Activated CD4-positive, alpha-beta T cell treated with anti-CD3 and anti-CD28 coated beads, Interleukin-2, amount 10 ng/mL, durations not matched to agents 24 days and 14 days (primary cell): Measurements from ENCODE around the gene CAMKMT. TPM values are rescaled to one million over a fixed set of nuclear protein-coding genes. Genes with fewer than 3 reads are reported as not detected.

ENCODE experiments used
- DNase-seq: peaks from one replicate; pipeline ENCODE4 v3.0.0; 2022
- H3K27ac Mint-ChIP-seq: one replicate; pipeline ENCODE4 v1.8.0; 2022; ENCODE audit warnings: mild to moderate bottlenecking, mixed read lengths
- H3K27me3 Mint-ChIP-seq: one replicate; pipeline ENCODE4 v1.8.0; 2022; ENCODE audit warnings: mixed read lengths
- H3K36me3 Mint-ChIP-seq: one replicate; pipeline ENCODE4 v1.8.0; 2022; ENCODE audit warnings: low read depth, mild to moderate bottlenecking, mixed read lengths
- H3K4me1 Mint-ChIP-seq: one replicate; pipeline ENCODE4 v1.8.0; 2021; ENCODE audit warnings: mixed read lengths
- H3K4me3 Mint-ChIP-seq: one replicate; pipeline ENCODE4 v1.8.0; 2022; ENCODE audit warnings: mild to moderate bottlenecking, moderate library complexity, mixed read lengths
- H3K9me3 Mint-ChIP-seq: one replicate; pipeline ENCODE4 v1.8.0; 2021; ENCODE audit warnings: mixed read lengths
- intact Hi-C: fragments of 100-400 bp; cut with micrococcal nuclease; formaldehyde crosslinking; loops from one replicate; pipeline ENCODE4 v1.15.1; 2023
- total RNA-seq: library from RNA; stranded (reverse); gene quantifications from 2 replicates; pipeline ENCODE4 v1.2.3, GENCODE V29; 2022

CAMKMT gene
- total RNA-seq, 1 donor from 2014 or later, result 16.2 TPM

- H3K27me3 Mint-ChIP-seq, result no peaks in the 10 kb centered on the region
- intact Hi-C loops, result no loop called here
- DNase-seq, result no peak
- H3K36me3 Mint-ChIP-seq, result no peaks in the 10 kb centered on the region
- no peak overlapping the region for H3K4me3 Mint-ChIP-seq
- no peaks in the 10 kb centered on the region for H3K4me1 Mint-ChIP-seq
- H3K9me3 Mint-ChIP-seq, result no peaks in the 10 kb centered on the region
- H3K27ac Mint-ChIP-seq, result no peak overlapping the region
Observed at GRCh38 chr2:44718431-44718830, 356.7 kb downstream of the CAMKMT start.

- H3K27me3 Mint-ChIP-seq, result no peaks in the 10 kb centered on the region
- H3K27ac Mint-ChIP-seq, result no peak overlapping the region
- DNase-seq, result no peak
- no peak overlapping the region for H3K4me3 Mint-ChIP-seq
- intact Hi-C loops, result no loop called here
- H3K9me3 Mint-ChIP-seq, result no peaks in the 10 kb centered on the region
- H3K4me1 Mint-ChIP-seq, result no peaks in the 10 kb centered on the region
- no peaks in the 10 kb centered on the region for H3K36me3 Mint-ChIP-seq
Observed at GRCh38 chr2:44719562-44719961, 357.8 kb downstream of the CAMKMT start.

GRCh38 chr2:44722026-44722625 is 360.4 kb downstream of the CAMKMT start:
- Mint-ChIP-seq H3K9me3 (no peaks in the 10 kb centered on the region), H3K36me3 (no peaks in the 10 kb centered on the region), H3K27ac (no peak overlapping the region), H3K27me3 (no peaks in the 10 kb centered on the region), H3K4me1 (no peaks in the 10 kb centered on the region), H3K4me3 (no peak overlapping the region)
- intact Hi-C loops, result no loop called here
- DNase-seq, result no peak

GRCh38 chr2:44723921-44724320 is 362.2 kb downstream of the CAMKMT start:
- H3K9me3 Mint-ChIP-seq, result no peaks in the 10 kb centered on the region

GRCh38 chr2:44730593-44730992 is 368.8 kb downstream of the CAMKMT start:
- Mint-ChIP-seq H3K9me3 (no peaks in the 10 kb centered on the region), H3K4me1 (no peaks in the 10 kb centered on the region), H3K36me3 (no peaks in the 10 kb centered on the region), H3K4me3 (no peak overlapping the region), H3K27ac (no peak overlapping the region), H3K27me3 (no peaks in the 10 kb centered on the region)
- no peak for DNase-seq
- intact Hi-C loops, result no loop called here

More at GRCh38 chr2:44723921-44724320, 362.2 kb downstream of the CAMKMT start:
- no peaks in the 10 kb centered on the region for H3K36me3 Mint-ChIP-seq
- H3K4me3 Mint-ChIP-seq, result no peak overlapping the region
- no peak for DNase-seq
- intact Hi-C loops, result no loop called here
- H3K27ac Mint-ChIP-seq, result no peak overlapping the region
- no peaks in the 10 kb centered on the region for H3K27me3 Mint-ChIP-seq
- H3K4me1 Mint-ChIP-seq, result no peaks in the 10 kb centered on the region

GRCh38 chr2:44731505-44731904 is 369.8 kb downstream of the CAMKMT start:
- Mint-ChIP-seq H3K27ac (no peak overlapping the region), H3K4me3 (no peak overlapping the region), H3K36me3 (no peaks in the 10 kb centered on the region), H3K27me3 (no peaks in the 10 kb centered on the region), H3K9me3 (peaks cover 3% of the 10 kb centered on the region), H3K4me1 (no peaks in the 10 kb centered on the region)
- no peak for DNase-seq
- intact Hi-C loops, result no loop called here

- H3K4me1 Mint-ChIP-seq, result no peaks in the 10 kb centered on the region
- intact Hi-C loops, result no loop called here
- H3K36me3 Mint-ChIP-seq, result no peaks in the 10 kb centered on the region
- H3K4me3 Mint-ChIP-seq, result no peak overlapping the region
- H3K27ac Mint-ChIP-seq, result no peak overlapping the region
- DNase-seq, result no peak
- no peaks in the 10 kb centered on the region for H3K27me3 Mint-ChIP-seq
- peaks cover 15% of the 10 kb centered on the region for H3K9me3 Mint-ChIP-seq
Observed at GRCh38 chr2:44736270-44736942, 374.7 kb downstream of the CAMKMT start.

GRCh38 chr2:44740678-44741077 is 378.9 kb downstream of the CAMKMT start:
- Mint-ChIP-seq H3K9me3 (peaks cover 15% of the 10 kb centered on the region), H3K27ac (no peak overlapping the region), H3K36me3 (no peaks in the 10 kb centered on the region), H3K4me1 (no peaks in the 10 kb centered on the region), H3K4me3 (no peak overlapping the region), H3K27me3 (no peaks in the 10 kb centered on the region)
- intact Hi-C loops, result no loop called here
- peak; percentile 14 for DNase-seq

- no peak overlapping the region for H3K27ac Mint-ChIP-seq
- no peaks in the 10 kb centered on the region for H3K36me3 Mint-ChIP-seq
- peak; percentile 24 for DNase-seq
- intact Hi-C loops, result no loop called here
- H3K27me3 Mint-ChIP-seq, result no peaks in the 10 kb centered on the region
- H3K4me1 Mint-ChIP-seq, result no peaks in the 10 kb centered on the region
- H3K4me3 Mint-ChIP-seq, result no peak overlapping the region
- peaks cover 11% of the 10 kb centered on the region for H3K9me3 Mint-ChIP-seq
Observed at GRCh38 chr2:44741507-44741906, 379.8 kb downstream of the CAMKMT start.

- Mint-ChIP-seq H3K27ac (no peak overlapping the region), H3K27me3 (no peaks in the 10 kb centered on the region), H3K9me3 (peaks cover 6% of the 10 kb centered on the region), H3K4me1 (no peaks in the 10 kb centered on the region), H3K36me3 (no peaks in the 10 kb centered on the region), H3K4me3 (no peak overlapping the region)
- DNase-seq, result peak; percentile 37
- intact Hi-C loops, result no loop called here
Observed at GRCh38 chr2:44742057-44742456, 380.3 kb downstream of the CAMKMT start.

GRCh38 chr2:44743473-44743872 is 381.7 kb downstream of the CAMKMT start:
- Mint-ChIP-seq H3K4me3 (no peak overlapping the region), H3K36me3 (no peaks in the 10 kb centered on the region), H3K4me1 (no peaks in the 10 kb centered on the region), H3K27me3 (no peaks in the 10 kb centered on the region), H3K9me3 (no peaks in the 10 kb centered on the region), H3K27ac (no peak overlapping the region)
- DNase-seq, result no peak
- intact Hi-C loops, result no loop called here

GRCh38 chr2:44744961-44745892 is 383.5 kb downstream of the CAMKMT start:
- Mint-ChIP-seq H3K9me3 (no peaks in the 10 kb centered on the region), H3K27me3 (no peaks in the 10 kb centered on the region), H3K4me3 (no peak overlapping the region), H3K27ac (no peak overlapping the region), H3K4me1 (no peaks in the 10 kb centered on the region), H3K36me3 (no peaks in the 10 kb centered on the region)
- intact Hi-C loops, result no loop called here
- DNase-seq, result no peak

- H3K4me3 Mint-ChIP-seq, result no peak overlapping the region
Observed at GRCh38 chr2:44745922-44746766, 384.4 kb downstream of the CAMKMT start.

More at GRCh38 chr2:44745922-44746766, 384.4 kb downstream of the CAMKMT start:
- Mint-ChIP-seq H3K36me3 (no peaks in the 10 kb centered on the region), H3K4me1 (no peaks in the 10 kb centered on the region), H3K27me3 (no peaks in the 10 kb centered on the region), H3K9me3 (no peaks in the 10 kb centered on the region), H3K27ac (no peak overlapping the region)
- intact Hi-C loops, result no loop called here
- DNase-seq, result no peak
